Measurements from ENCODE around the gene WIPF3.

Gene WIPF3

GRCh38 chr7:29918850-29919249, 112.5 kb downstream of the WIPF3 start:
- no peak for TF ChIP-seq GATA3 (IDR thresholded peaks at IDR 0.05; ENCODE audit: low read depth, low read length)
- no peak for TF ChIP-seq GATA2 (IDR thresholded peaks at IDR 0.05; ENCODE audit: low read depth, low read length)

GRCh38 chr7:29919790-29920189, 113.5 kb downstream of the WIPF3 start:
- TF ChIP-seq GATA3 (IDR thresholded peaks at IDR 0.05; ENCODE audit: low read depth, low read length) (no peak), GATA2 (IDR thresholded peaks at IDR 0.05; ENCODE audit: low read depth, low read length) (no peak)

GRCh38 chr7:29920491-29920890, 114.2 kb downstream of the WIPF3 start:
- TF ChIP-seq GATA3 (IDR thresholded peaks at IDR 0.05; ENCODE audit: low read depth, low read length) = no peak
- no peak for TF ChIP-seq GATA2 (IDR thresholded peaks at IDR 0.05; ENCODE audit: low read depth, low read length)

GRCh38 chr7:29921404-29922010, 115.2 kb downstream of the WIPF3 start:
- TF ChIP-seq GATA3 (IDR thresholded peaks at IDR 0.05; ENCODE audit: low read depth, low read length) (no peak), GATA2 (IDR thresholded peaks at IDR 0.05; ENCODE audit: low read depth, low read length) (no peak)

GRCh38 chr7:29922921-29923700, 116.8 kb downstream of the WIPF3 start:
- TF ChIP-seq GATA2 (IDR thresholded peaks at IDR 0.05; ENCODE audit: low read depth, low read length) = no peak
- no peak for TF ChIP-seq GATA3 (IDR thresholded peaks at IDR 0.05; ENCODE audit: low read depth, low read length)

GRCh38 chr7:29924006-29924405, 117.7 kb downstream of the WIPF3 start:
- TF ChIP-seq GATA2 (IDR thresholded peaks at IDR 0.05; ENCODE audit: low read depth, low read length) (no peak), GATA3 (IDR thresholded peaks at IDR 0.05; ENCODE audit: low read depth, low read length) (no peak)

- TF ChIP-seq GATA2 (IDR thresholded peaks at IDR 0.05; ENCODE audit: low read depth, low read length) = no peak
- TF ChIP-seq GATA3 (IDR thresholded peaks at IDR 0.05; ENCODE audit: low read depth, low read length) = no peak
These were observed 118.4 kb downstream of the WIPF3 start for GRCh38 chr7:29924684-29925083.

GRCh38 chr7:29926216-29926615, 119.9 kb downstream of the WIPF3 start:
- no peak for TF ChIP-seq GATA3 (IDR thresholded peaks at IDR 0.05; ENCODE audit: low read depth, low read length)
- no peak for TF ChIP-seq GATA2 (IDR thresholded peaks at IDR 0.05; ENCODE audit: low read depth, low read length)

GRCh38 chr7:29926741-29927140, 120.4 kb downstream of the WIPF3 start:
- no peak for TF ChIP-seq GATA3 (IDR thresholded peaks at IDR 0.05; ENCODE audit: low read depth, low read length)
- TF ChIP-seq GATA2 (IDR thresholded peaks at IDR 0.05; ENCODE audit: low read depth, low read length) = no peak

GRCh38 chr7:29929018-29929807, 122.9 kb downstream of the WIPF3 start:
- no peak for TF ChIP-seq GATA2 (IDR thresholded peaks at IDR 0.05; ENCODE audit: low read depth, low read length)
- no peak for TF ChIP-seq GATA3 (IDR thresholded peaks at IDR 0.05; ENCODE audit: low read depth, low read length)

GRCh38 chr7:29935111-29935510, 128.8 kb downstream of the WIPF3 start:
- no peak for TF ChIP-seq GATA3 (IDR thresholded peaks at IDR 0.05; ENCODE audit: low read depth, low read length)
- TF ChIP-seq GATA2 (IDR thresholded peaks at IDR 0.05; ENCODE audit: low read depth, low read length) = no peak

- no peak for TF ChIP-seq GATA3 (IDR thresholded peaks at IDR 0.05; ENCODE audit: low read depth, low read length)
- no peak for TF ChIP-seq GATA2 (IDR thresholded peaks at IDR 0.05; ENCODE audit: low read depth, low read length)
These were observed 130.8 kb downstream of the WIPF3 start for GRCh38 chr7:29937132-29937531.

GRCh38 chr7:29940199-29940598, 133.9 kb downstream of the WIPF3 start:
- no peak for TF ChIP-seq GATA3 (IDR thresholded peaks at IDR 0.05; ENCODE audit: low read depth, low read length)
- TF ChIP-seq GATA2 (IDR thresholded peaks at IDR 0.05; ENCODE audit: low read depth, low read length) = no peak

GRCh38 chr7:29945259-29945809, 139.0 kb downstream of the WIPF3 start:
- no peak for TF ChIP-seq GATA3 (IDR thresholded peaks at IDR 0.05; ENCODE audit: low read depth, low read length)
- TF ChIP-seq GATA2 (IDR thresholded peaks at IDR 0.05; ENCODE audit: low read depth, low read length) = no peak
